COLO668 (cell line): Measurements from ENCODE around the gene AJUBA.
"Not testable (repeated sequence)": the region's sequence is repeated elsewhere in the genome, so short reads cannot be mapped to it uniquely, and the experiment has no call there.

Source experiments
- DNase-seq: peaks from one replicate; lab custom pipeline; 2025; ENCODE audit not compliant: unreplicated experiment; lab: John Stamatoyannopoulos, UW

AJUBA gene

DNA sequence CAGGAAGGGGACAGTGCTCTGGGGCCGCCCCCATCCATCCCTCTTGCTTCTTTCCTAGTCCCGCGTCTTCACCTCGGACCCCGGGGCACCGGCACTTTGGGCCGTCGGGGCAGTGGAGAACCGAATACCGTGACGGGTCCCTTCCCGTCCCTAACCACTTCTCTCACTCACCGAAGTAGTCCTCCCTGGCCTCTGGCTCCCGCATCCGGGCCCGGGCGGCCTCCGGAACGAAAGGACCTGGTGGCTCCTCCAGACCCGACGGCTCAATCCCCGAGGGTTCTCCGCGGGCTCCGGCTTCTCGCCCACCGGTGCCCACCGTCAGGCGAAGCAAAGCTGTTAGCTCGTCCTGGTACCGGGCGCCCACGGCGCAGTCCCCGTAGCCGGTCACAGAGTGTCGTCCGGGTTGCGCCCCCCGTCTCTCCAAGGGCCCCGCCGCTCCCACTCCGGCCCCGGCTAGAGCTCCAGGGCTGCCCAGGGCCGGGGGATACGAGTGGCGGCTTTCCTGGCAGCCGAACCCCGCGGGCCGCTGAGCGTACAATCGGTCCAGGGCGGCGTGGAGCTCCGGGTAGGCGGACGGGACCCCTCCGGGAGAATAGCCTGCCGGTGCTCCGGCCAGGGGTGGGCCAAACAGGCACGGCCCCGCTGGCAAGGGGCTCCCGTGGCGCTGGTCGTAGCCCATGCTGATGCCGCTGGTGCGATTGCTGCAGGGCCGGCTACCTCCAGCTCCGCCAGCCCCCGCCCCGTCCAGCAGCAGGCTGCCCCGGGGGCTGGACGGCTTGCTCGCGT lies 1.1 kb downstream of the AJUBA start:
- DNase-seq, result peak; percentile 7

DNA sequence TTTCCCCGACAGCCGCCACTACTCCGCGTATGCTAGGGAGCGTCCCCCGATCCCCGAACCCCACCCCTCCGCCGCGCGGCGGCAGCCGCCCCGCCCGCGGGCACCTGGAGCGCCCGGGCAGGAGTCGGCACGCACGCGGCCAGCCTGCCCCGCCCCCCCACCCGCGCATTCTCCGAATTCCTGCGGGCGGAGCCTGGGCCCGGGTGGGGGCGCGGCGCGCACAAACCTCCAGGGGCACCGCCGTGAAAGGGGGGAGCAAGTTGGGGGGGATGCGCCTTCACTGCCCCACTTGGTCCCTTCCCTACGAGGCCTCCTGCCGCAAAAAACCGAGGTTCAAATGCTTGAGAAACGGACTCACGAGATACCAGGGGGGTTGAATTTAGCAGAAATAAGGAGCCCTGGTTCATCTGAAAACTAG lies 1.7 kb downstream of the AJUBA start:
- DNase-seq, result no peak

DNA sequence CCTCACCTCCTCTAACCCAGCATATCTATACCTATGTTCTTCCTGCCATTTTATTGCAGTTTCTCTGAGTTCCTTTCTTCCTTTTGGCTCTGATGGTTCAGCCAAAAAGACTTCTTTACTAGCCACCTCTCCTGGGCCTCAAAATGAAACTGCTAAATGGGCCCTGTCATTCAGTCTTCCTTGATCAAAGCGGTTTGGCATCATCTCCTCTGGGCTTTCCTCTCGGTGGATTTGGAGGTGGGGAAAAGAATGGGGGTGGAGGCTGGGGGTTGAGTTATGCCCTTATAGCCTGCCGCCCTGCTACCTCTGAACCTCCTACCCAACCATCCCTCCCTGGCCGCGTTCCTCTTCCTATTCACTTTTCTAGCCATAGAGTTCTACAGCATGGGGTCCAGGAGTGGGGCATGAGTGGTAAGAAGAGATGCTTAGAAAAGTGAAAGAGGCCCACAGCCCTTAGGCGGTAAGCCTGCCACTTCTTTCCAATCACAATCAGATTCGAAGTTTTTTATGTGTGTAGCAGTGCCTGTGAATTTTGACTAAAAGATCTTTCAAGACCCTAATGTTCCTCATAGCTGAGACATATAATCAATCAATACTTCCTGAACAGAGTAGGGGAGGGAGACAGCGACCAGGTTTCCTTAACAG lies 2.5 kb downstream of the AJUBA start:
- DNase-seq, result no peak

DNA sequence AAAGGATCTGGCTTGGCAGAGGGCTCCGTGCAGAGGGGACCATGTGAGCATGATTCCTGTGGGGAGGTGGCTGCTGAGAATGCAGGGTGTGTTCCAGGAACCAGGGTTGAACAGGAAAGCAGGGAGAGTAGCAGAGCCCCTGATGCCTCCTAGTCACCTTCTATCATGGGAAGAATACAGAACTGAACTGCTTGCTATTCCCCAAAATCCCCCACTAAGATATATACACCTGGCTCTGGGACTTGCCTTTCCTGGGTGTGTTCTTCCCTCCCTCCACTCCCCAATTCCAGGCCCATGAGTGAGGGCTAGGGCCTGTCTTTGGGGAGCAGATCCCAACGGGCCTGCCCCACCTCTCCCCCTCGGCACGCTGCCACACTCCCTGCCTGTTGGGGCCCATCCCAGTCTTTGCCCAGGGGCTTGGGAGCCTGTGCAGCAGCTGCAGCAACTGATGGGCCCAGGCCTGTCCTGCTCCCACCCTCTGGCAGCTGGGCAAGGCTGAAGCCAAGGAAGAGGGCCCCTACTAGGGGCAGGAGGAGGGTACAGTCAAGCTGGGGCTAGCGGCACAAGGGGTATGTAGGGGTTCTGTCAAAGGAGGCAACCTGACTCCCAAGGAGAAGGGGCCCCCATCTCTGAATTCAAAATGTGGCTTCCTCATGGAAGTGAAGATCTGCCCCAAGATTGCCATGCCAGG lies 3.2 kb downstream of the AJUBA start:
- no peak for DNase-seq

DNA sequence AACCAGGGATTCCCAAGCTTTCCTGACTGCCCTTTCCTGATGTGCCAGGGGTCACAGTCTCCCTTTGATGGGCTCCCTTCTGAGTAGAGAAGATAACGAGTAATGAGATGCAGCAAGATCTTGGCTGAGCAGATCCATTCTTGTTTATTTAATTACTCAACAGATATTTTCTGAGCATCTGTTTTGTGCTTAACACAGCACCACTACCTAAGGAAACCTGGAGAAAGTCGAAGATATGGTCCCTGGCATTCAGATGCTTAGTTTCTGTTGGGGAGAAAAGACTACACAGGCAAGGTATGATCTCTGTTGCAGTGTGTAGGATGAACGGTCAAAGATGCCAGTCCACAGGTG lies 3.9 kb downstream of the AJUBA start:
- DNase-seq, result no peak

DNA sequence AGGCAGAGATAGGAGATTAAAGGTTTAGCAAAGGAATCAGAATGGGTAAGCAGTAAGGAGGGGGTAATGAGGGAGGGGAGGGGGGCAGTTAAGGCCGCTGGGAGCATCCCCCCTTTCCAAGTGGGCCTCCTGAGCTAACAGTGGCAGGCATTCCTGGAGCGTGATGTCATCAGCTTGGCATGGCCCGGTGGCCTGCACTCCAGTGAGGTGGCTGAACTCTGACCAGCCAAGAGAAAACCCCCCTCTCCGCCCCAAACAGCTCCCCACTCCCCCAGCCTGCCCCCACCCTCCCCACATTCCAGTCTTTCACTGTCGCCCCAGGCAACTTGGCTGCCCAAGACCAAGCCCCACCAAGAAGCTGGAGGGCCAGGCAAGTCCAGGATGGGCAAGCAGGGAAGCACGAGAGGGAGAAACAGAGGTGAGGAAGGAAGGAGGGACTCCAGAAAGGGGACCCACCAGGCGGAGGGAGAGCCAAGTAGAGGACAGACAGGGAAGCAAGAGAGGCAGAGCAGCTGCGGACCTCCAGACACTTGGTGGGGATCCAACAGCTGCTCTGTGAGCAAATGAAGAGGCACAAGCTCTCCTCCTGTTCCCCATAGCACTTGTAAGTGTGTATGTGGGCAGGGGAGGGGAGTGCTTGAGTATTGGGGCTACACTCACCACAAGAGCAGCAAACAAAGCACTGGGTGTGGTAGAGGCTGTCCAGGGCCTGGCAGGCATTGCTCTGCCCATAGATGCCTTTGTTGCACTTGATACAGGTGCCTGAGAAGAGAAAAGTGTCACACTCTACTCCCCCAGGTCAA lies 4.5 kb downstream of the AJUBA start:
- DNase-seq, result peak; percentile 46

DNA sequence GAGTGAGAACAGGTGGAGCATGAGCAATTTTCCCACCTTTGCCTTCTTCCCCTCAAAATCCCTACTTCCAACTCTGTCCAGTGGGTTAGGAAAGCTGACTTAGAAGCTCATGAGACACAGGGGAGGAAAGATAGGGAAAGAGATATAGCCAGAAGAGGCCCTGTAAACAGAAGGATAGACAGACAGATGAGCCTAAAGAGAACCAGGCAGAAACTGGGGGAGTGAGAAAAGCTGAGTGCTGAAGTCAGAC lies 5.0 kb downstream of the AJUBA start:
- no peak for DNase-seq

DNA sequence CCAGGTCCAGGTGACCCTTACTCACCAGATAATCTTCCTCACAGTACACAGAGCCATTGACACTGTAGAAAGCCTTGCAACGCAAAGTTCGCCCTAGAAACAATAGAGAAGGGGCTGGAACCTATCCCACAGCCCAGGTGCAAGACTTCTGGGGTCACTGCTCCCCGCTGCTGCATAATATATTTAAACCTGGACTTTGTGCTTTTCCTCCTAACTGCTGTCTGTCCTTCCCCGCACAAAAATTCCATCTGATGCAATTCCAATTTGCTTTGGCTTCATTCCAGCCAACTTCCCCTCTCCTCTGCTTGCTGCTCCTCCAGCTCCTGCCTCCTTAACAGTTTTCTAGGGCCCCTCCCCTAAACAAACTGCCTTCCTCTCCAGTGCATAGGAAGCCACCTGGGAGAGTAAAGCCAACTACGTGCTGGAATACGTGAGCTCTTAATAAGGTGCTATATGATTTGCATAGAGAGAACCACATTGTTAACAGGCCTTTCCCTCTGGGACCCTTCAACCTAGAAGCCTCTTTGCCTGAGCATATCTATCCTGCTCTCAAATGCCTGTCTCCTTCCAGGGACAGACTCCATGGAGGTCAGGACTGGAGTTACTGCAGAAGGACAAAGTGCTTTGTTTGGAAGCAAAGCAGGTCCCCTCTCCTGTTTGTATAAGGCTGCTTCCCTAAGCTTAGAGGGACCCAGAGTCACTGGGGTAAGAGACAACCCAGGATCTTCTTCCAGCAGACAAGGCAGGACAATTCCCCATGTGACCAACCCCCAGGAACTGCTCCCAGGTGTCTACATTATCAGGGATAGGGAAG lies 5.5 kb downstream of the AJUBA start:
- DNase-seq, result peak; percentile 37

DNA sequence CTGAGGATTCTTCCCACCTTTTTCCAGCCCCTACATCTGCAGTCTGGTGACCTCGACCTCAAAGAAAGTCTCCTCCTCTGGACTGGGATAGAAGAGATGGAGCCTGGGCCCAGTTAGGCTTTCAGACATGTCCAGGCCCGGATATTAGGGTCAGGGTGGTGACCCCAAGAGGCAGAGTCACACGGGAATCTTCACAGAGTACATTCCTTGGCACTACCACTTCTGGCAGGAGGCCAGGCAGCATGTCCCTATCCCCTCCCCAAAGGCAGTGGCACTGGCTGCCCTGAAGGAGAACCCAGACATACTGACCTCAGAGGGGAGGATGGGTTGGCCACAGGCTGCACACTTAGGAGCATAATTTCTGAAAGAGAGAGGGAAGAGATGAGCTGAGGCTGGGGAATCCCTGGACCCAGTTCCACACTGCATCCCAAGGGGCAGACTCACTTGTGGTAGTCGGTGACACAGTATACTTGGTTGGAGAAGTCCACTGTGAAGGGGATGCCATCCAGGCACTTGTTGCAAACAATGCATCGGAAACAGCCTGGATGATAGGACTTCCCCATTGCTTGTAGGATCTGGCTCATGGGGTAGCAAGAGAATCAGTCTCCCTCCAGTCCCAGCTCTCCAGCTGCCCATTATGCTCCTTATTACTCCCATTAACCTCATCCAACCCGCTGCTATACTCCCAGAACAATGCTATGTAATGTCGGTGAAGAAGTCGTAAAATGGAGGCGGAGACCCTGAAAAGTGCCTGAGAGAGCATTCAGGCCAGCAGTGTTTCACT lies 7.6 kb downstream of the AJUBA start:
- no peak for DNase-seq

DNA sequence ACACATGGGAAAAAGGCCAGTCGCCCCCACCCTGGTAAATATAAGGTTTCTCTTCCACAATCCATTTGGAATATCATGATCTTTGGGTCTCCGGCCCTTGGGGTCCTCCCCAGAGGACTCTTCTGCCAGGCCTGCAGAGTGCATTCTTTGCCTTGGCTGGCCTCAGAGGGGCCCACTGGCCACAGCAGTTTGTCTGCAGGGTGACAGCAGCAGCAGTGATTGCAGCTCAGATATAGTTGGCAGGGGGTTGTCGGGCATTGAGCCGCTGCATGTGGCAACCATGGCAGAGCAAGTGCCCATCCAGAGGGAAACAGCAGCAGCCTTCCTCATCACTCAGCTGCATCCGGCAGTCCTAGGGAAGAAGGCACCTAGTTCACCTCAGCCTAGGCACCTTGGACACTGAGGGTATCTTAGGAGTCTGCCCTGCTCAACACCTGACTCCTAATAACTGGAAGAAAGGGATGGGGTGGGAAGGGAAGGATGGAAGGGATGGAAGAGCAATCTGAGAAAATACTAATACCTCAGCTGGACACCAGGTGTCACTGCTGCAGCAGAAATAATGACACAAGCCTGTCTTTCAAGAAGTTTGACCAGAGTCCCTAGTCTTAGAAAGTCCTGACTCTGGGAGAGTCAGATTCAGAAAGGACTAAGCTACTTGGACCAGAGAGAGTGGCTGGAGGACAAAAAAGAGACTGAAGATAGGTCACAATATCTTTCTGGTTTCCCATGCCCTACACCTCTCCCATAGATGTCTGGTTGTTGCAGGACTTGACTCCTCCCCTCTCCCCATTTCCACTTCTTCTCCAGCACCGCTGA lies 8.9 kb downstream of the AJUBA start:
- peak; percentile 42 for DNase-seq

DNA sequence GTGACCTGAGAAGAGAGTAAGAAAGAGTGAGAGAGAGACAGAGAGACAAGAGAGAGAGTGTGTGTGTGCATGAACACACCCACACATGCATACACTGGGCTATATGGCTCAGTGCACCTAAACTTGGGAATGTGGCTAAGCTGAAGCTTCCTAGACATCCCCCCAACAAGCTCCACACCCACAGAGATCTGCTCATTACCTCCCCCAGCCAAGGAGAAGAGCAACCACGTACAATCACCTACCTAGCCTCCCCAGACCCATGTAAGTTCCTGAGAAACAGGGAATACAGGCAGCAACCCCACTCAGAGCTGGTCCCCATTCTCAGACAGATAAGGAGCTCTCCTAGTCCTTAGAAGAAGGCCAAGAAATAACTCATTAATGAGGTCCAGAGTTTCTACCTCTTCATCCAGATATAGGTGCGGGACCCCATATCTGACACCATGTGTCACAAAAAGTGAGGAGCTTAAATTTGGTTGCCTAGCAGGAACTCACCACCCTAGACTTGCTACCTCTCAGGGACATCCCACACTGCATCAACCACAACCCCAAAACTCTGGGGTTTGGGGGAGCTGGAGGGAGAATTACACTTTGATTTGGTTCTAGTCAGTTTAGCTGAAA lies 9.9 kb downstream of the AJUBA start:
- DNase-seq, result no peak

DNA sequence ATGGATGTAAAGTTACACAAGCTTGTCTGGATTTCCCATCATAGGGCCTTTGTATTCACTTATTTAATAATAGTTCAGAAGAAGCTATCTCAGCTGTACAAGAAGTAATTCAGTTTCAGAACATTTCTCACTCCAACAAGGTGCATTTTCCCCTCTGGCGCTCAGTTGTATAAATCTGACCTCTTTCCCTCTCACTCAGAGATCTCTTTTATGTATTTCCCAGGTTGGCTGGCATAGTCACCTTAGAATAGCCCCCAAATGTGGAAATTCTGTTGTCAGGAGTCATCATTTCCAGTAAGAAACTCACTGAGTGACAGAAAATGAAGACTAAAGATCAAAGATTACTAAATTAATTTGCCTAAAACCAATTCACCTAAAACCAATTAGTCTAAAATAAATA lies 11.2 kb downstream of the AJUBA start:
- DNase-seq, result no peak

DNA sequence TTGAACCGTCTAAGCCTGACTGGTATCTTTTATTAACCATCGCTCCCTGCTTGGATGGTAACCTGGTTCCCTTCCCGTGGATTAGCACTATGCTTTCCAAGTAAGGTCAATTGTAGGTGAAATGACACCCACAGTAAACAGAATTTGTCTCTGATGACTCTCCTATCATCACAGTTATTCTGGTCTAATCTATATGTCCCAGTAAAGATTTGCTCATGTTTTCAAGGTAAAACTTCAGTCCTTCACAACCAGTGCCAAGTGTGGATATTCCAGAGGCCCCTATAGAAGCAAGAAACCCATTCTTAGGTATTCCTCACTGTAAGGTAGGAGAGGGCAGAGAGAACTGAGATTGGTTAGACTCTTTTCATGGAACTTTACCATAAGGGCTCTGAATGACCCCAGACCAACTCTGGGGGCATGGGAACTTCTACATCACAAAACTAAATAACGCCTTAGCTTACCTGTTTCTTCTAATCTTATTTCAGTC lies 15.5 kb downstream of the AJUBA start:
- DNase-seq, result no peak

DNA sequence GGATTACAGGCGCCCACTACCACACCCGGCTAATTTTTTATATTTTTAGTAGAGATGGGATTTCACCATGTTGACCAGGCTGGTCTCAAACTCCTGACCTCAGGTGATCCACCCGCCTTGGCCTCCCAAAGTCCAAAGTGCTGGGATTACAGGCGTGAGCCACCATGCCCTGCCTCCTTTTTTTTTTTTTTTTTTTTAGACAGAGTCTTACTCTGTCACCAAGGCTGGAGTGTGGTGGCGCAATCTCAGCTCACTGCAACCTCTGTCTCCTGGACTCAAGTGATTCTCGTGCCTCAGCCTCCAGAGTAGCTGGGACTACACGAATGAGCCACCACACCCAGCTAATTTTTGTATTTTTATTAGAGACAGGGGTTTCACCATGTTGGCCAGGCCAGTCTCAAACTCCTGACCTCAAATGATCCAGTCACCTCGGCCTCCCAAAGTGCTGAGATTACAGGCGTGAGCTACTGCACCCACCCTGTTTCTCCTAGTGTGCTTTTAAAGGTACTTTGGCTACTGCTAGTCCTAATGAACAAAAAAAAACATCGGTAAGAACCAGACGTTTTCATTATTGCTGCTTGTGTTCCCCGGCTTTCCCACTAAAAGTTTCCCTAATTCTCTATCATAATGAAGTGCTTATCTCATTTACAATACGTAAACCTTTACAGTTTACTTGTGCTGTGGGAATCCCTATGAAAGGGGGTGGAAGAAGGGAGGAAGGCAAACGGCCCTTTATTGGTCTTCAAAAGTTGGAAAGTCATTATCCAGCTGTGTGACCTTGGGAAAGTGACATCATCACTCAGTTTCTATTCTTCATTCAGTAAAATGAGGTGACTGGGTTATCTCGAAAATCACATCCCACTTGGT lies 16.2 kb downstream of the AJUBA start:
- not testable (repeated sequence) for DNase-seq

DNA sequence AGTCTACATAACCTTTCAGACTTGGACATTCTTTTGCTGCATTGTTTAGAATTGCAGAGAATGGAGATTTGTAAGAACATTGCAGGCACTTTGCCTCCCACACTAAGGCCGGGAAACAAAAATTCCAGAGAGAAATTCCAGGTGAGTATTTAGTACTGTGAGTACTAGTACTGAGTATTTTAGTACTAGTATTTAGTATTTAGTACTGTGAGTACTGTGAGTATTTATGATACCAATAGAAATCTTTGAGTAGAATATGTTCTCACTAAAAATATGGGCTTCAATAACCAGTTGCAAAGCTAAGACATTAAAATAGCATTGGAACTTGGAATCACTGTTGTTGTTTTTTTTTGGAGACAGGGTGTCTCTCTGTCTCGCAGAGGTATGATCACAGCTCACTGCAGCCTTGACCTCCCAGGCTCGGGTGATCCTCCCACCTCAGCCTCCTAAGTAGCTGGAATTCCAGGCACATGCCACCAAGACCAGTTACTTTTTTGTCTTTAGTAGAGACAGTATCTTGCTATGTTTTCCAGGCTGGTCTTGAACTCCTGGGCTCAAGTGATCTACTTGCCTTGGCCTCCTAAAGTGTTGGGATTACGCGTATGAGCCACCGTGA lies 20.2 kb downstream of the AJUBA start:
- DNase-seq, result no peak

DNA sequence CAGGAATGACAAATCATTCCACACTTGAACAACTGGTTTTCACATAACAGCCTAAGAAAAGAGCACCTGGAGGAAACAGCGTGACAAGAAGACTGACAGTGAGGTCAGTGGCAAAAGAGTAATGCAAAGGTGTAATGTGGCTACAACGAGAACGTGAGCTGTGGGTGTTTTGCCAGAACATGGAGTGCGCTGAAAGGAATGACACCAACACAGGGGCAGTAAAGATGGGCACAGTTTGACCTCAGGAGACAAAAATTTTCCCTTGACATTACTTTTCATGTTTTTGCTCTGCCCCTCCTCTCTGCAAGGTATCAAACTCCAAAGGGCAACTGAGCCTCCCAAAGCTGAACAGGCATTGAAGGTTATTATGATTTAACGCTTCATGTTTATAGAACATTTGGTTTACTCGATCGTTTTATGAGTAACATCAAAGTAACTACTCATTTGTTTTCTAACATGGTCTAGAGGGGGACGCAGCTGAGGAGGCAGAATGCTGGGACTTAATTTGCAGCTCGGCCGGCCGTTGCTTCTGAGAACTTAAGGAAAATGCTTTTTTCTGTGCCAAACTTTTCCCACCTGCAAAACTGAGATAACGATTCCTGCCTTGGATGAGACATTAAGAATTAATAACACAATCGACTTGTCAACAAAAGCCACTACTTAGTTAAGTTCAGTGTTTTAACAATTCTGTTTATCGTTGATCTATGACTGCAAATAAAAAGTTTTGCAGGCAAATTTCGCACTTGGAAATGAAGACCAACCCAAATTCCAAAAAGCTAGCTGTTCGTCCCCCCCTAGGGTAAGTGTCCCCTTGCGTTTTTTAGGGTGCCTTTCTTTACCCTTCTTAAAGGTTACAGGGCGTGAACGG lies 26.4 kb downstream of the AJUBA start:
- DNase-seq, result no peak
